H9 (cell line): ENCODE results near the gene CBX5. TPM values are rescaled to one million over a fixed set of nuclear protein-coding genes. Genes with fewer than 3 reads are reported as not detected.

Experiments
- DNase-seq: peaks from one replicate; pipeline ENCODE4 v3.0.0-alpha.2; 2017
- H2AFZ ChIP-seq: one replicate; pipeline ENCODE4 v1.6.1; 2013; ENCODE audit warnings: mild to moderate bottlenecking, low read length, control low read depth, moderate library complexity
- H2AK5ac ChIP-seq: 2 replicates; pipeline ENCODE4 v1.6.1; 2013; ENCODE audit warnings: low read length, control low read depth, mixed read lengths; ENCODE audit not compliant: insufficient read length
- H2BK120ac ChIP-seq: one replicate; pipeline ENCODE4 v1.6.1; 2013; ENCODE audit warnings: low read depth, mild to moderate bottlenecking, low read length, control low read depth, inconsistent platforms; ENCODE audit not compliant: poor library complexity, severe bottlenecking
- H2BK12ac ChIP-seq: 2 replicates; pipeline ENCODE4 v1.6.1; 2013; ENCODE audit warnings: low read length, control low read depth, mixed read lengths, low read depth; ENCODE audit not compliant: insufficient read length
- H2BK15ac ChIP-seq: 2 replicates; pipeline ENCODE4 v1.6.1; 2013; ENCODE audit warnings: low read depth, low read length, control low read depth
- H2BK20ac ChIP-seq: one replicate; pipeline ENCODE4 v1.6.1; 2013; ENCODE audit warnings: low read depth, mild to moderate bottlenecking, low read length, control low read depth, inconsistent platforms; ENCODE audit not compliant: poor library complexity, severe bottlenecking
- H2BK5ac ChIP-seq: 2 replicates; pipeline ENCODE4 v1.6.1; 2013; ENCODE audit warnings: low read length, control low read depth, mixed read lengths; ENCODE audit not compliant: insufficient read length
- H3K14ac ChIP-seq: 2 replicates; pipeline ENCODE4 v1.6.1; 2013; ENCODE audit warnings: low read length, control low read depth; ENCODE audit not compliant: insufficient read depth
- H3K18ac ChIP-seq: 2 replicates; pipeline ENCODE4 v1.6.1; 2013; ENCODE audit warnings: low read depth, mild to moderate bottlenecking, mixed read lengths, low read length, control low read depth; ENCODE audit not compliant: insufficient read length
- H3K23ac ChIP-seq: 2 replicates; pipeline ENCODE4 v1.6.1; 2013; ENCODE audit warnings: low read length, control low read depth, mixed read lengths, low read depth; ENCODE audit not compliant: insufficient read length
- H3K23me2 ChIP-seq: 2 replicates; pipeline ENCODE4 v1.6.1; 2013; ENCODE audit warnings: low read depth, mild to moderate bottlenecking, mixed read lengths, low read length, control low read depth; ENCODE audit not compliant: insufficient read length, poor library complexity, severe bottlenecking
- H3K27ac ChIP-seq: 2 replicates; pipeline ENCODE4 v1.5.1; 2013; ENCODE audit warnings: low read length, control low read depth, mixed read lengths, low read depth; ENCODE audit not compliant: insufficient read length
- H3K27me3 ChIP-seq: 2 replicates; pipeline ENCODE4 v1.6.1; 2013; ENCODE audit warnings: low read length, control low read depth, inconsistent platforms; ENCODE audit not compliant: insufficient read depth
- H3K4ac ChIP-seq: 2 replicates; pipeline ENCODE4 v1.6.1; 2013; ENCODE audit warnings: low read depth, mild to moderate bottlenecking, control low read depth, inconsistent platforms, low read length, moderate library complexity
- H3K4me1 ChIP-seq: 2 replicates; pipeline ENCODE4 v1.6.1; 2013; ENCODE audit warnings: low read length, control low read depth, inconsistent platforms; ENCODE audit not compliant: insufficient read depth
- H3K4me2 ChIP-seq: 2 replicates; pipeline ENCODE4 v1.6.1; 2013; ENCODE audit warnings: low read length, control low read depth, mixed read lengths; ENCODE audit not compliant: insufficient read length, insufficient read depth
- H3K56ac ChIP-seq: 2 replicates; pipeline ENCODE4 v1.6.1; 2013; ENCODE audit warnings: low read depth, mild to moderate bottlenecking, mixed read lengths, low read length, control low read depth; ENCODE audit not compliant: insufficient read length
- H3K79me1 ChIP-seq: 2 replicates; pipeline ENCODE4 v1.6.1; 2013; ENCODE audit warnings: low read depth, mild to moderate bottlenecking, moderate library complexity, low read length, control low read depth, inconsistent platforms; ENCODE audit not compliant: insufficient read depth, poor library complexity, severe bottlenecking
- H3K79me2 ChIP-seq: 2 replicates; pipeline ENCODE4 v1.6.1; 2013; ENCODE audit warnings: low read length, control low read depth, inconsistent platforms; ENCODE audit not compliant: insufficient read depth
- H3K9ac ChIP-seq: 2 replicates; pipeline ENCODE4 v1.6.1; 2013; ENCODE audit warnings: low read length, control low read depth, mixed read lengths; ENCODE audit not compliant: insufficient read length; ENCODE audit errors: extremely low read depth
- H3K9me3 ChIP-seq: one replicate; pipeline ENCODE4 v1.6.1; 2013; ENCODE audit warnings: low read depth, low read length, inconsistent platforms; ENCODE audit not compliant: control insufficient read depth
- H3T11ph ChIP-seq: one replicate; pipeline ENCODE4 v1.6.1; 2013; ENCODE audit warnings: mild to moderate bottlenecking, low read length, control low read depth, inconsistent platforms
- H4K20me1 ChIP-seq: one replicate; pipeline ENCODE4 v1.6.1; 2013; ENCODE audit not compliant: control insufficient read depth, insufficient read length, insufficient read depth
- H4K5ac ChIP-seq: 2 replicates; pipeline ENCODE4 v1.6.1; 2013; ENCODE audit warnings: low read depth, mild to moderate bottlenecking, mixed read lengths, low read length, control low read depth; ENCODE audit not compliant: insufficient read length
- H4K8ac ChIP-seq: replicated peaks from 2 replicates; pipeline ENCODE4 v1.6.1; 2013; ENCODE audit warnings: low read length, control low read depth, mixed read lengths, low read depth; ENCODE audit not compliant: insufficient read length
- H4K91ac ChIP-seq: 2 replicates; pipeline ENCODE4 v1.6.1; 2013; ENCODE audit warnings: low read depth, mild to moderate bottlenecking, moderate library complexity, mixed read lengths, low read length, control low read depth; ENCODE audit not compliant: insufficient read length
- H3K27ac Mint-ChIP-seq, 3 experiments: 2 replicates in 2 of 3; 3 replicates in 1 of 3; pipeline ENCODE4 v1.8.0; 2020 to 2021; ENCODE audit warnings: mixed read lengths in 3 of 3, mild to moderate bottlenecking in 1 of 3, moderate library complexity in 1 of 3
- H3K27me3 Mint-ChIP-seq: 2 replicates; pipeline ENCODE4 v1.8.0; 2021; ENCODE audit warnings: low read depth, mild to moderate bottlenecking, moderate library complexity, mixed read lengths
- H3K36me3 Mint-ChIP-seq, 3 experiments: 2 replicates in 2 of 3; 3 replicates in 1 of 3; pipeline ENCODE4 v1.8.0; 2020 to 2021; ENCODE audit warnings: low read depth in 3 of 3, mixed read lengths in 3 of 3; ENCODE audit not compliant: insufficient read depth in 1 of 3
- H3K4me1 Mint-ChIP-seq, 2 experiments: 2 replicates each; pipeline ENCODE4 v1.8.0; 2020; ENCODE audit warnings: mixed read lengths in 2 of 2
- H3K4me3 Mint-ChIP-seq, 2 experiments: 2 replicates in 1 of 2; 3 replicates in 1 of 2; pipeline ENCODE4 v1.8.0; 2020 to 2021; ENCODE audit warnings: mild to moderate bottlenecking in 2 of 2, mixed read lengths in 2 of 2, moderate library complexity in 1 of 2
- H3K9me3 Mint-ChIP-seq, 2 experiments: 2 replicates in 1 of 2; 3 replicates in 1 of 2; pipeline ENCODE4 v1.8.0; 2020; ENCODE audit warnings: mild to moderate bottlenecking in 2 of 2, mixed read lengths in 2 of 2, moderate library complexity in 1 of 2
- WGBS: extraction: QIAGEN DNeasy Blood & Tissue Kit; methylation state at CpG from one replicate; pipeline ENCODE4 v1.1.7; 2013; ENCODE audit warnings: missing lambda C conversion rate, low lambda C conversion rate, mixed read lengths; ENCODE audit not compliant: insufficient read length; ENCODE audit errors: extremely low coverage; 5-methylcytosine and 5-hydroxymethylcytosine counted together
- total RNA-seq: library from RNA; stranded (reverse); gene quantifications from 2 replicates; pipeline ENCODE4 v1.2.1, GENCODE V29; 2021
- TF ChIP-seq, protein P1 (sequence below): fragments of 200-600 bp; sonication (generic); conservative IDR thresholded peaks from 3 replicates; pipeline ENCODE4 v1.8.0; 2021; ENCODE audit warnings: antibody characterized with exemption, mild to moderate bottlenecking

Gene CBX5
- total RNA-seq, 1 experiment from 2014 or later: 206 TPM

- Histone ChIP-seq H4K91ac (no peak overlapping the region), H3K23ac (no peak overlapping the region), H3K79me2 (no peaks in the 10 kb centered on the region), H2BK20ac (no peak overlapping the region), H4K20me1 (no peaks in the 10 kb centered on the region), H3K27ac (no peak overlapping the region), H2BK120ac (no peak overlapping the region), H3K14ac (no peak overlapping the region), H4K8ac (no peak overlapping the region), H3K56ac (no peak overlapping the region), H3T11ph (no peak overlapping the region), H3K4me2 (no peak overlapping the region), H2BK15ac (no peak overlapping the region), H3K4me1 (0 out of 2 replicates have a peak, but pooled peaks cover 2% of the 10 kb centered on the region), H2BK5ac (no peak overlapping the region), H3K18ac (no peak overlapping the region), H3K27me3 (peaks cover under 1% of the 10 kb centered on the region; the same call in 1 of the 2 replicates), H3K9ac (no peak overlapping the region), H2AFZ (no peak overlapping the region), H3K9me3 (no peaks in the 10 kb centered on the region), H3K4ac (no peak overlapping the region), H4K5ac (no peak overlapping the region), H2AK5ac (no peak overlapping the region), H3K23me2 (no peaks in the 10 kb centered on the region), H3K79me1 (no peaks in the 10 kb centered on the region), H2BK12ac (no peak overlapping the region)
- H3K27me3 Mint-ChIP-seq: peaks cover 99% of the 10 kb centered on the region
- H3K4me3 Mint-ChIP-seq: no peak overlapping the region
- no peak for DNase-seq
- H3K27ac Mint-ChIP-seq: no peak overlapping the region
- TF ChIP-seq, protein P1, sequence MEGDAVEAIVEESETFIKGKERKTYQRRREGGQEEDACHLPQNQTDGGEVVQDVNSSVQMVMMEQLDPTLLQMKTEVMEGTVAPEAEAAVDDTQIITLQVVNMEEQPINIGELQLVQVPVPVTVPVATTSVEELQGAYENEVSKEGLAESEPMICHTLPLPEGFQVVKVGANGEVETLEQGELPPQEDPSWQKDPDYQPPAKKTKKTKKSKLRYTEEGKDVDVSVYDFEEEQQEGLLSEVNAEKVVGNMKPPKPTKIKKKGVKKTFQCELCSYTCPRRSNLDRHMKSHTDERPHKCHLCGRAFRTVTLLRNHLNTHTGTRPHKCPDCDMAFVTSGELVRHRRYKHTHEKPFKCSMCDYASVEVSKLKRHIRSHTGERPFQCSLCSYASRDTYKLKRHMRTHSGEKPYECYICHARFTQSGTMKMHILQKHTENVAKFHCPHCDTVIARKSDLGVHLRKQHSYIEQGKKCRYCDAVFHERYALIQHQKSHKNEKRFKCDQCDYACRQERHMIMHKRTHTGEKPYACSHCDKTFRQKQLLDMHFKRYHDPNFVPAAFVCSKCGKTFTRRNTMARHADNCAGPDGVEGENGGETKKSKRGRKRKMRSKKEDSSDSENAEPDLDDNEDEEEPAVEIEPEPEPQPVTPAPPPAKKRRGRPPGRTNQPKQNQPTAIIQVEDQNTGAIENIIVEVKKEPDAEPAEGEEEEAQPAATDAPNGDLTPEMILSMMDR: no peak
- peaks cover 7 to 23% of the 10 kb centered on the region in 2 experiments; a peak in 3 of 4 replicates for H3K4me1 Mint-ChIP-seq
- peaks cover 0 to 3% of the 10 kb centered on the region in 2 experiments; a peak in 2 of 5 replicates for H3K9me3 Mint-ChIP-seq
- H3K36me3 Mint-ChIP-seq: no peaks in the 10 kb centered on the region
- no CpG with 5 or more reads among the region's 3 CpGs for WGBS
Measured at GRCh38 chr12:54199917-54200316, 80.0 kb downstream of the CBX5 start.
